Colonic mucosa (tissue), 4 donors: ENCODE data around the gene VAV2. TPM values are rescaled to one million over a fixed set of nuclear protein-coding genes. Genes with fewer than 3 reads are reported as not detected.

Experiments used
- DNase-seq: peaks from one replicate; pipeline ENCODE4 v3.0.0-alpha.2; 2020
- H3K27ac ChIP-seq: fragments of 200-600 bp; one replicate; pipeline ENCODE4 v1.8.0; 2021
- H3K27me3 ChIP-seq: fragments of 200-600 bp; one replicate; pipeline ENCODE4 v1.8.0; 2021
- H3K36me3 ChIP-seq: fragments of 200-600 bp; one replicate; pipeline ENCODE4 v1.8.0; 2021
- H3K4me1 ChIP-seq: fragments of 200-600 bp; one replicate; pipeline ENCODE4 v1.8.0; 2021; ENCODE audit warnings: mild to moderate bottlenecking
- H3K4me3 ChIP-seq: fragments of 200-600 bp; one replicate; pipeline ENCODE4 v1.8.0; 2021
- H3K9ac ChIP-seq, 2 donors: one replicate each; pipeline ENCODE4 v1.7.0; 2013; ENCODE audit warnings: control low read depth in 2 of 2, low read depth in 2 of 2, low read length in 2 of 2
- H3K9me3 ChIP-seq: fragments of 200-600 bp; one replicate; pipeline ENCODE4 v1.8.0; 2021
- CTCF ChIP-seq: fragments of 200-600 bp; IDR thresholded peaks from one replicate; pipeline ENCODE4 v1.8.0; 2022; ENCODE audit warnings: antibody characterized with exemption, mild to moderate bottlenecking
- intact Hi-C: fragments of 100-400 bp; cut with DNase I; formaldehyde crosslinking; loops from one replicate; pipeline ENCODE4 v1.14.1; 2022
- total RNA-seq, 2 donors: library from RNA; stranded (reverse); fragmentation: NEBNext Ultra II Directional in 1 of 2; extraction: Animal tissue kit (Norgen Biotek cat#: 25700) in 1 of 2; gene quantifications; one replicate each; pipeline ENCODE4 v1.2.1, GENCODE V29; 2021
- donor health status: healthy.
- donor health status: DM: no; HTN: no; CAD: no.
- donor health status: DM: no; HTN: no; CAD: no.

The VAV2 gene
- total RNA-seq, 2 donors from 2014 or later, result 30.7 to 45.1 TPM

GRCh38 chr9:133732639-133733408, 259.3 kb downstream of the VAV2 start:
- DNase-seq, result no peak
- no peaks in the 10 kb centered on the region for H3K9me3 ChIP-seq
- no peaks in the 10 kb centered on the region for H3K36me3 ChIP-seq
- no peaks in the 10 kb centered on the region for H3K4me1 ChIP-seq
- H3K4me3 ChIP-seq, result no peak overlapping the region
- intact Hi-C loops, result no loop called here
- H3K9ac ChIP-seq, result no peak overlapping the region
- no peak overlapping the region for H3K27ac ChIP-seq
- TF ChIP-seq CTCF, result no peak
- H3K27me3 ChIP-seq, result no peaks in the 10 kb centered on the region

DNA sequence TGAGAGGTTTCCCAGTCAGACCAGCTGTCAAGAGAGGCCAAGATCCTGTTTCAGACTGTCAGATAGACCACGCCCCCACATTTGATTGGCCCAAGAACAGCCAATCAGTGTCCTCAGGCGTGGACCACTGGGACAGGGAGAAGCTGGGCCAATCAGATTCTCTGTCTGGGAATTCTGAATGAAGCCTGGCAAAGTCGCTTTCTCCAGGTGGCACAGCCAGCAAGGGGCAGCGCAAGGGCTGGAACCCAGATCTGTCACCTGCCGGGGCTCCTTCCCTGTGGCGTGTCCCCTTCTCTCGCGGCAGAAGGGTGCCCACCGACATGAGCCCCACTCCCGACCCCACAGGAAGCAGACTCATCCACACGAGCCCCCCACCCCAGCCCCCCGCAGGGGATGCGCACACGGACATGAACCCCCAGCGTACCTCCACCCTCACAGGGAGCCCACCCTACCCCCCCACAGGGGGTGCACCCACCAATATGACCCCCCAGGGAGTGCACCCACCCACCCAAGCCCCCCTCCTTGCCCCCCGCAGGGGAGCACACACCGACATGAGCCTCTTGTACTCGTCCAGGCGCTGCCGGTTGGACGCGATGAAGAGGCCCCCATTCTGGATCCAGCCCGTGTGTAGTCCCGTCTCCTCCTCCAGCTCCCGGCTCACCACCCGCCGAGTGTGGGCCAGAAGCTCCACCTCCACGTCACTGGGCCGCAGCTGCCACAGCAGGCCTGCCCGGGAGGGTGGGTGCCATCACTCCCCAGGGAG, 260.1 kb downstream of the VAV2 start:
- H3K27me3 ChIP-seq, result no peaks in the 10 kb centered on the region
- H3K9ac ChIP-seq, result no peak overlapping the region
- H3K36me3 ChIP-seq, result no peaks in the 10 kb centered on the region
- H3K4me1 ChIP-seq, result no peaks in the 10 kb centered on the region
- no peak for DNase-seq
- no peak for TF ChIP-seq CTCF
- H3K9me3 ChIP-seq, result no peaks in the 10 kb centered on the region
- H3K4me3 ChIP-seq, result no peak overlapping the region
- intact Hi-C loops, result no loop called here
- no peak overlapping the region for H3K27ac ChIP-seq

DNA sequence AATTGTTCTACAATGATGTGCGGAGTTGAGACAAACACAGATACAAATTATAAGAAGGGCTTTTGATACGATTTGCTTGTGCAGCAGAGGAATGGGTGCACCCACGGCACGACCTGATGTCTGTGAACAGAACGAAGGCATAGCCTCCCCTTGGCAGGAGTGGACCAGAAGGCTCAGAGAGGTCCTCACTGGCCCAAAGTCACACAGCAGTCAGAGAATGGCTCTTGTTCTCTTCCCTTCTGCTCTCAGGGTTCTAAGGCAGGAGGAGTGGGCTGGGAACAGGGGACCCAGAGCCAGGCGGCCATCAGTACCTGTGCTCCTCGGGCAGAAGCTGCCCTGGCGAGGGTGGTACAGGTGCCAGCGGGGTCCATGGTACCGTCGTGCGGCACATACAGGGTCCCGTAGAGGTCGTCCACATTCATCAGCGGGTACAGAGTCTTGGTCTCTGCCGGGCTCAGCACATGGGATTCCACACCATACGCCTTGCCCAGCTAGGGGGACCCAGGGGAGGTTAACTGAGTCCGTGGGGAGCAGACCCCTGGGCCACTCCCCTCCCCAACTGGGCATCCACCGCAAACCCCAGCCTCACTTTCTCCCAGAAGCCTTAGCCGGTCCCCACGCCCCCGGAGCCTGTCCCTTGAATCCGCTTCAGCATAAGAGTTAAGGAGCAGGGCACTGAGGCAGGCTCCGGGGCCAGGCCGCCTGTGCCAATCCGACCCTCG, 261.0 kb downstream of the VAV2 start:
- H3K4me3 ChIP-seq, result no peak overlapping the region
- H3K4me1 ChIP-seq, result no peaks in the 10 kb centered on the region
- no peak overlapping the region for H3K9ac ChIP-seq
- no peak for TF ChIP-seq CTCF
- H3K36me3 ChIP-seq, result no peaks in the 10 kb centered on the region
- intact Hi-C loops, result no loop called here
- H3K27me3 ChIP-seq, result no peaks in the 10 kb centered on the region
- H3K27ac ChIP-seq, result no peak overlapping the region
- H3K9me3 ChIP-seq, result no peaks in the 10 kb centered on the region
- no peak for DNase-seq

DNA sequence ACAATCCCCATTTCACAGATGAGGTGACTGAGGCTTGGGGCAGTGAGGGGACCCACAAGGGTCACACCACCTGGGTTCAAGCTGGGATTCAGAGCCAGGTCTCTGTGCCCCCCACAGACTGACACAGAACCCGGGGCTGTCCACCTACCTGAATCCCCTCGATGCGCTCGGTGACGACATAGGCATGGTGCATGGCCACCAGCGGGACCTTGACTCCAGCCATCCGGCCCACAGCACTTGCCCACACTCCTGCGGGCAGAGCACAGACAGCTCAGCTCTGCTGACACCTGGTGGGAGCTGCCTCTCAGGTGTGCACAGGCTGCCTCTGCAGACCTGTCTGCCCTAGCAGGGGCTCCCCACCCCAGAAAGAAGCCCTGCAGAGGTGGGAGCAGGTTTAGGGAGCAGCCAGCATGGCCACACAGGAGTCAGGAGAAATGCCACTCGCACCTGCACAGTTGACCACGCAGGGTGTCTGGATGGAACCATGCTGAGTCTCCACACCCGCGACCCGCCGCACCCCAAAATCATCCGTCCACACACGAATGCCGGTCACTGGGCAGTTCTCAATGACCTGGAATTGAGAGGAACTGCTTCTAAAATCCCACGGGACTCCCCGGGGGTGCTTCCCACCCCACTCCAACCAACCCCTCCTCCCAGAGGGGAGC, 262.4 kb downstream of the VAV2 start:
- no peaks in the 10 kb centered on the region for H3K9me3 ChIP-seq
- H3K27me3 ChIP-seq, result no peaks in the 10 kb centered on the region
- no peak overlapping the region for H3K4me3 ChIP-seq
- TF ChIP-seq CTCF, result no peak
- H3K4me1 ChIP-seq, result no peaks in the 10 kb centered on the region
- H3K27ac ChIP-seq, result no peak overlapping the region
- DNase-seq, result no peak
- no peaks in the 10 kb centered on the region for H3K36me3 ChIP-seq
- no peak overlapping the region for H3K9ac ChIP-seq
- intact Hi-C loops, result loop anchor here (5.0 kb wide), 1 partner anchor 197 kb away; the partner anchor contains the start of gene ADAMTSL2
